ENCODE results near the gene DMD. TPM values are rescaled to one million over a fixed set of nuclear protein-coding genes. Genes with fewer than 3 reads are reported as not detected.

DMD gene
- total RNA-seq, 1 donor from 2014 or later: 2.5 TPM

GRCh38 chrX:31232506-31232905 lies 1978.8 kb downstream of the DMD start:
- Histone ChIP-seq H3K4me3 (ENCODE audit: low read depth, low read length) (no peak overlapping the region), H3K27me3 (ENCODE audit: control insufficient read depth, insufficient read depth, low read length) (no peaks in the 10 kb centered on the region), H3K36me3 (ENCODE audit: control insufficient read depth, insufficient read depth, low read length) (no peaks in the 10 kb centered on the region)
- DNase-seq (ENCODE audit: low read depth): no peak
- TF ChIP-seq CTCF (IDR thresholded peaks at IDR 0.05; ENCODE audit: insufficient read depth, low read length, poor library complexity, severe bottlenecking): no peak

DNA sequence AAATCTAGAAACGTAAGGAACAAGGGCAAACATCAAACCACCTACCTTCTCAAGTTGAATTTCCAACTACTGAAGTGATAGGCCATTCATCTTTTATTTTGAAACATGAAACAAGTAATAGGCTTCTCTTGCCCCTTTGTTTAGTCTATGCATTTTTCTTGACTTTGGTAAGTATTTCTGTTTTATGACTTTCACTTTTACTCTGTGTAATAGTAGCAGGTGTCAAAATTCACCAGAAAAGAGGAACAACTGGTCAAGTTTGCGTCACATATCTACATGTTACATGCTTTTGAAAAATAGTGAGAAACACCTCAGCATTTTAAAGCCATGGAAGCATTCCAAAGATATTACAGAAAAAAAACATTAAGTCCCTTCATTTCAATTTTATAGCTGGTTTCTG lies 1982.4 kb downstream of the DMD start:
- no peak for TF ChIP-seq CTCF (IDR thresholded peaks at IDR 0.05; ENCODE audit: insufficient read depth, low read length, poor library complexity, severe bottlenecking)

DNA sequence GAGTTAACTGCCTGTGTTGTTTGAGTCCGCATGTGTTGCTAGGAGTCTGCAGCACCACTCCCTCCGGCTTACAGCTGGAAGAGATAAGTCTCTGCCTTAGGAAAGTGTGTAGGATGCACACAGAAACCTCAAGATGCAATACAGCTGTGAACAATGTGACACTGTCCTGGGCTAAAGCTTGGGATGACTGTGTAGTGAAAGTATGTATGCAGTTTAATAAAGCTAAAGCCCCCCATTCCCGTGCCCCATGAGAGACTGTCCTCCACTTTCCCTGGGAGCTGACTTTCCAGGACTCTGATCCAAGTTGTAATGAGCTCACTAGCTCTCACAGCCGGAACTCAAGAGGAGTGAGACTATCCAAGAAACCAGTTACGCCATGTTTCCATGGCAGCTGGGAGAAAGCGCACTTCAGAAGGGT lies 1982.9 kb downstream of the DMD start:
- no peak for TF ChIP-seq CTCF (IDR thresholded peaks at IDR 0.05; ENCODE audit: insufficient read depth, low read length, poor library complexity, severe bottlenecking)
- no peak for DNase-seq (ENCODE audit: low read depth)
- H3K27me3 ChIP-seq (ENCODE audit: control insufficient read depth, insufficient read depth, low read length): no peaks in the 10 kb centered on the region
- no peaks in the 10 kb centered on the region for H3K36me3 ChIP-seq (ENCODE audit: control insufficient read depth, insufficient read depth, low read length)
- no peak overlapping the region for H3K4me3 ChIP-seq (ENCODE audit: low read depth, low read length)

More for the DNA sequence above, 1982.4 kb downstream of the DMD start:
- H3K36me3 ChIP-seq (ENCODE audit: control insufficient read depth, insufficient read depth, low read length): no peaks in the 10 kb centered on the region
- H3K27me3 ChIP-seq (ENCODE audit: control insufficient read depth, insufficient read depth, low read length): no peaks in the 10 kb centered on the region
- DNase-seq (ENCODE audit: low read depth): no peak
- no peak overlapping the region for H3K4me3 ChIP-seq (ENCODE audit: low read depth, low read length)

- TF ChIP-seq CTCF (IDR thresholded peaks at IDR 0.05; ENCODE audit: insufficient read depth, low read length, poor library complexity, severe bottlenecking): no peak
- H3K27me3 ChIP-seq (ENCODE audit: control insufficient read depth, insufficient read depth, low read length): no peaks in the 10 kb centered on the region
- H3K4me3 ChIP-seq (ENCODE audit: low read depth, low read length): no peak overlapping the region
- no peaks in the 10 kb centered on the region for H3K36me3 ChIP-seq (ENCODE audit: control insufficient read depth, insufficient read depth, low read length)
- no peak for DNase-seq (ENCODE audit: low read depth)
These were observed 1984.1 kb downstream of the DMD start for GRCh38 chrX:31227250-31227649.

DNA sequence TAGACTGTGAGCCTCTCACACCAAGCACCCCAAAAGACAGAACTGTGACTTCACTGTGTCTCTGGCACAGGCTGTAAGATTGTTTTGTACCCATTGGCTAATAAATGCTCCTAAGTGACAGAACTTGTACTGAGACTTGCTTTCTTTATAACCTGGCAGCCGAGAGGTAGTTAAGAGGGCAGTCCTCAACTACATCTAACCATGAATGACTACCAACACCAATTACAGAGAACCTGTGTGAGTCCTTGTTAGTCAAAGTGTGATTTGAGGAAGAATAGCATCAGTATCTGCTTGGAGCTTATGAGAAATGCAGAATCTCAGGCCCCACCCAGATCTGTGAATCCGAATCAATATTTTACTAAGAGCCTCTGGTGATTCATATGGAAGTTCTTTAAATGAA lies 1985.5 kb downstream of the DMD start:
- no peak for TF ChIP-seq CTCF (IDR thresholded peaks at IDR 0.05; ENCODE audit: insufficient read depth, low read length, poor library complexity, severe bottlenecking)
- Histone ChIP-seq H3K36me3 (ENCODE audit: control insufficient read depth, insufficient read depth, low read length) (no peaks in the 10 kb centered on the region), H3K27me3 (ENCODE audit: control insufficient read depth, insufficient read depth, low read length) (no peaks in the 10 kb centered on the region), H3K4me3 (ENCODE audit: low read depth, low read length) (no peak overlapping the region)
- no peak for DNase-seq (ENCODE audit: low read depth)

GRCh38 chrX:31224381-31225012 lies 1986.9 kb downstream of the DMD start:
- no peaks in the 10 kb centered on the region for H3K36me3 ChIP-seq (ENCODE audit: control insufficient read depth, insufficient read depth, low read length)
- H3K4me3 ChIP-seq (ENCODE audit: low read depth, low read length): no peak overlapping the region
- DNase-seq (ENCODE audit: low read depth): no peak
- no peaks in the 10 kb centered on the region for H3K27me3 ChIP-seq (ENCODE audit: control insufficient read depth, insufficient read depth, low read length)
- TF ChIP-seq CTCF (IDR thresholded peaks at IDR 0.05; ENCODE audit: insufficient read depth, low read length, poor library complexity, severe bottlenecking): no peak

All from kidney epithelial cell (primary cell).